Karpas-422 (cell line): ENCODE results near the gene NLRP6. TPM values are rescaled to one million over a fixed set of nuclear protein-coding genes. Genes with fewer than 3 reads are reported as not detected.

ENCODE experiments used
- DNase-seq: peaks from one replicate; pipeline ENCODE4 v3.0.0-alpha.2; 2015
- H2AFZ ChIP-seq: fragments of 200-600 bp; sonication (generic); 2 replicates; pipeline ENCODE4 v1.6.1; 2014; ENCODE audit warnings: antibody characterized with exemption, low read length, mixed read lengths
- H3K27ac ChIP-seq: fragments of 200-600 bp; sonication (generic); 2 replicates; pipeline ENCODE4 v1.5.1; 2014; ENCODE audit warnings: mild to moderate bottlenecking, low read length, moderate library complexity
- H3K27me3 ChIP-seq: fragments of 200-600 bp; sonication (generic); 2 replicates; pipeline ENCODE4 v1.6.1; 2014; ENCODE audit warnings: low read length, mixed read lengths
- H3K36me3 ChIP-seq: fragments of 200-600 bp; sonication (generic); 2 replicates; pipeline ENCODE4 v1.6.1; 2014; ENCODE audit warnings: low read length, mixed read lengths; ENCODE audit not compliant: insufficient read depth
- H3K4me1 ChIP-seq: fragments of 200-600 bp; sonication (generic); 2 replicates; pipeline ENCODE4 v1.6.1; 2014; ENCODE audit warnings: mild to moderate bottlenecking, low read length, mixed read lengths
- H3K4me2 ChIP-seq: fragments of 200-600 bp; sonication (generic); 2 replicates; pipeline ENCODE4 v1.6.1; 2014; ENCODE audit warnings: low read length, low read depth, mild to moderate bottlenecking; ENCODE audit not compliant: poor library complexity, severe bottlenecking
- H3K4me3 ChIP-seq: fragments of 200-600 bp; sonication (generic); 2 replicates; pipeline ENCODE4 v1.5.1; 2014; ENCODE audit warnings: mild to moderate bottlenecking, antibody characterized with exemption, low read length, mixed read lengths
- H3K79me2 ChIP-seq: fragments of 200-600 bp; sonication (generic); 2 replicates; pipeline ENCODE4 v1.6.1; 2014; ENCODE audit warnings: mild to moderate bottlenecking, low read length, mixed read lengths
- H3K9ac ChIP-seq: fragments of 200-600 bp; sonication (generic); 2 replicates; pipeline ENCODE4 v1.6.0; 2014; ENCODE audit warnings: low read length
- H3K9me2 ChIP-seq: fragments of 200-600 bp; sonication (generic), shearing (Covaris generic); replicated peaks from 2 replicates; pipeline ENCODE4 v1.6.0; 2014; ENCODE audit warnings: mild to moderate bottlenecking, low read length, moderate library complexity; ENCODE audit not compliant: insufficient read depth
- H3K9me3 ChIP-seq: fragments of 300-700, 200-600 bp; sonication (generic); 2 replicates; pipeline ENCODE4 v1.6.1; 2014; ENCODE audit warnings: low read length, mixed read lengths
- H4K20me1 ChIP-seq: fragments of 200-600 bp; sonication (generic); 2 replicates; pipeline ENCODE4 v1.6.1; 2014; ENCODE audit warnings: mild to moderate bottlenecking, antibody characterized with exemption, low read length, low read depth; ENCODE audit not compliant: insufficient read depth
- total RNA-seq: library from RNA; depleted of rRNA; stranded (reverse); fragments of >200 nt; shearing (Covaris generic); gene quantifications from 2 replicates; pipeline ENCODE4 v1.2.3, GENCODE V29; 2014; ENCODE audit warnings: low replicate concordance

NLRP6 gene
- total RNA-seq, 1 experiment from 2014 or later: not detected

DNA sequence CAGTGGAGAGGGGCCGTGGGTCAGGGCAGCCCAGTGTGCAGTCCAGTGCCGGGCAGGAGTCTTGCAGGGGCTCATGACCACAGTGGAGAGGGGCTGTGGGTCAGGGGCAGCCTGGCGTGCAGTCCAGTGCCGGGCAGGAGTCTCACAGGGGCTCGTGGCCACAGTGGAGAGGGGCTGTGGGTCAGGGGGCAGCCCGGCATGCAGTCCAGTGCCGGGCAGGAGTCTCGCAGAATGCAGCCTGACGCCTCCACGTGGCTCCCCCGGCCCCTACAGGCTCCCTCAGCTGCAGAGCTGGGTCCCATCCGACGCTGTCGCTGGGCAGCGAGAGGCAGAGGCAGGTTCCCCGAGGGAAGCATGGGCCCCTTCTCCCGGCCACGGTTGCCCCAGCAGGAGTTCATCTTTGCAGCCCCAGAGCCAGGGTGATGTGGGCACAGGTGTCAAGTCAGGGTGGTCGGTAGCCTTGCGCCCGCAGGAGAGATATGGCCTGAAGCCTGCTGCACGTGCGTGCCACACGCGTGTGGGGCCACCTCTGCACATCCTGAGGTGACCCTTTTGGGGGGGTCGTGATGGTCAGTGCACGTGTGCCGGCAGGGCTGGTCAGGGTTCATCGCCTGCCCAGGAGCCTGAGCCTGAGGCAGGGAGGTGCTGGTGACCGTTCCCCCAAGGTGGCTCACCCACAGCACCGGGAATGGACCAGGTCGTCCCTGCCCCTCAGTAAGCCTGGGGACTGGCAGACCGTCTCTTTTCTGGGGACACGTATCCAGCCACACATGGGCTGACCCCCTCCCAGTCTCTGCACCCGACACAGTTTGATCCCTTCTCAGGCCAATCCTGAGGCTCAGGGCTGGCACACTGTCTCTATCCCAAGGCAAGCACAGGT lies 18.2 kb downstream of the NLRP6 start:
- no peaks in the 10 kb centered on the region for H3K36me3 ChIP-seq
- no peak overlapping the region for H3K27ac ChIP-seq
- no peaks in the 10 kb centered on the region for H3K9me3 ChIP-seq
- no peak overlapping the region for H3K4me2 ChIP-seq
- no peaks in the 10 kb centered on the region for H3K27me3 ChIP-seq
- H3K79me2 ChIP-seq: no peaks in the 10 kb centered on the region
- H3K4me1 ChIP-seq: no peaks in the 10 kb centered on the region
- H3K9ac ChIP-seq: no peak overlapping the region
- no peak overlapping the region for H3K4me3 ChIP-seq
- no peaks in the 10 kb centered on the region for H3K9me2 ChIP-seq
- DNase-seq: no peak
- no peaks in the 10 kb centered on the region for H4K20me1 ChIP-seq
- H2AFZ ChIP-seq: no peak overlapping the region

DNA sequence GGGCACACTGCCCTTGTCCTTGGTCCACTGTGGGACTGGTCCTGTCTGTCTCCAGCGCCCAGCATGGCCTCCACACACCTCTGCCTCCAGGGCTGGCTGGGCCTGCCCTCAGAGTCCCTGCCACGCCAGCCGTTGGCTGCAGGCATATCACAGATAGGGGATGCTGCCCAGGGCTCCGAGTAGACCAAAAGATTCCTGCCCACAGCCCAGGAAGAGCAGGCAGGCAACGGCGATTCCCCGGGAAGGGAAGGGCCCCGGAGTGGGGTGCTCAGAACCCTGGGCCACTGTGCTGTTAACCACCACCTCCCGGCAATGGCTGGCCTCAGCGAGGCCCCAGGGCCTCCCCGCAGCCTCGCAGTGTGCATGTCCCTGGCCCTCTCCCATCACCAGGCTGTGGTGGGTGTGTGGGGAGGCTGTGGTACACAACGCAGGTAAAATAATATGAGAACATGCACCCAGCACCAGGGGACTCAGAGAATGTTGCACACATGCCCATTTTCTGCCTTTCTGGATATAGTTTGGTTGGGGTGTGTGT lies 18.9 kb downstream of the NLRP6 start:
- Histone ChIP-seq H3K27ac (no peak overlapping the region), H3K4me1 (no peaks in the 10 kb centered on the region)
- no peak for DNase-seq

DNA sequence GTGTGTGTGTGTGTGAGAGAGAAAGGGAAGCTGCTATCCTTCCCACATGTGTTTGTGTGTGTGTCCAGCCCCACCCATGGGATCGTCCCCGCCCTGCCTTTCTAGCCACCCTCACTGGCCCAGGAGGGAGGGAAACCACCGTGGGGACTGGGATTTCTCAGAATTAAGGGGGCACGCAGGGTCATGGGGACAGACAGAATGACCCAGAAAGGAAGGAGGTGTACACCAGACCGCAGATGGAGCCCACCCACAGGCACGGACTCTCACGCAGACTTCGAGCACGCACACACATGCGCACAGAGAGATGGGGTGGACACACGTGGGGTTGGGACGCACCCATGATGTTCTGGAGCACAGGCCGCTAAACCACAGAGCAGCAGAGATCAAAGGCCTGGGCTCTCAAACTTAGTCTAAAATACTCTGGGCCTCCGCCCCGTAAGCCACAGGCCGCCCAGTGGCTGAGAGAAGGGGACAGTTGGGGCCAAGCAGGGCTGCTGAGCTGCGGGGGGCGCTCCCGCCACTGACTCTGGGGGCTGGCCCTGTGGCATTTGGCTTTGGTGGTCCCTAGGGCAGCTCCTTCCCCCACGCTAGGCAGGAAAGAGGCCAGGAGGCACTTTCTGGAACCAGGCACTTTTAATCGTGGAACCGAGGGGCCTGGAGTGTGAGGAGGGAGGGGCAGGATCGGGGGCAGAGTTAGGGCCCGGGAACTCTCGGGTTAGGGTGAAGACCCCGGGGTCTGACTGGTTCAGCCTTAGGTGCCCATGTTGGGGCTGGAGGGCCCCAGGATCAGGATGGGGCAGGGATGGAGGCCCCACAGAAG lies 19.6 kb downstream of the NLRP6 start:
- Histone ChIP-seq H2AFZ (no peak overlapping the region), H3K27me3 (no peaks in the 10 kb centered on the region), H3K4me2 (no peak overlapping the region), H4K20me1 (no peaks in the 10 kb centered on the region), H3K9me2 (no peaks in the 10 kb centered on the region), H3K4me3 (no peak overlapping the region), H3K36me3 (no peaks in the 10 kb centered on the region), H3K4me1 (no peaks in the 10 kb centered on the region), H3K9me3 (no peaks in the 10 kb centered on the region), H3K9ac (no peak overlapping the region), H3K79me2 (no peaks in the 10 kb centered on the region), H3K27ac (no peak overlapping the region)
- DNase-seq: no peak

More for the DNA sequence above, 18.9 kb downstream of the NLRP6 start:
- Histone ChIP-seq H3K9ac (no peak overlapping the region), H3K9me2 (no peaks in the 10 kb centered on the region), H3K79me2 (no peaks in the 10 kb centered on the region), H4K20me1 (no peaks in the 10 kb centered on the region), H3K4me3 (no peak overlapping the region), H3K9me3 (no peaks in the 10 kb centered on the region), H3K27me3 (no peaks in the 10 kb centered on the region), H3K4me2 (no peak overlapping the region), H3K36me3 (no peaks in the 10 kb centered on the region), H2AFZ (no peak overlapping the region)

DNA sequence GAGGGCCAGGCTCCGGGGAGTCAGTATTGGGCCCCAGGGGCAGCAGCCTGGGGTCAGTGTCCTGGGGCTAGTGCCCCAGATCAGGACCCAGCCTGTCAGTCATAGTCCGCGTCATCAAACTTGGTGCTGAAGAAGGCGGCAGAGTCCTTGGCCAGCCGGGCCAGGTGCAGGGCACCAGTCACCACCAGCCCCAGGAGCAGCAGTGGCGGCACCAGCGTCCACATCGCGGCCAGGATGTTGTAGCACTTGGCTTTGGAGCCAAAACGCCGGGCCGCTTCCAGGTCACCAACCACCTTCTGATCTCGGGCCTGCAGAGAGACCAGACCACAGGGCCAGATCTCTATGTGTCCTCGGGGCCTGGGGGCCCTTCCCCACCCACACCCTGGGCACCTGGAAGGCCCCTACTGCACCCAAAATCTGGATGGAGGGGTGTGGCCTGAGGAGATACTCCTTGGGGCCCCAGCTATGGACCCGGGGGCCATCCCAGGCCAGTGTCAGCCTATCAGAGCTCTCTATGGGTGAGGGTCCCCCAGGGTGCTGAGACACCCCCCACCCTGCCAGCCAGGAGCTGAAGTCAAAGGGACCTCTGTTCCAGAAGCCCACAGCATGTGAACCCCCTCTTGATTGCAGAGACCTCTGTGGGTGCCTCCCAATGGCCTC lies 20.3 kb downstream of the NLRP6 start:
- H3K4me2 ChIP-seq: no peak overlapping the region
- no peaks in the 10 kb centered on the region for H3K27me3 ChIP-seq
- H3K36me3 ChIP-seq: no peaks in the 10 kb centered on the region
- no peak overlapping the region for H3K9ac ChIP-seq
- no peak for DNase-seq
- H3K4me1 ChIP-seq: no peaks in the 10 kb centered on the region
- H3K27ac ChIP-seq: no peak overlapping the region
- H3K4me3 ChIP-seq: no peak overlapping the region
- no peak overlapping the region for H2AFZ ChIP-seq
- no peaks in the 10 kb centered on the region for H3K79me2 ChIP-seq
- no peaks in the 10 kb centered on the region for H3K9me2 ChIP-seq
- H3K9me3 ChIP-seq: no peaks in the 10 kb centered on the region
- H4K20me1 ChIP-seq: no peaks in the 10 kb centered on the region

DNA sequence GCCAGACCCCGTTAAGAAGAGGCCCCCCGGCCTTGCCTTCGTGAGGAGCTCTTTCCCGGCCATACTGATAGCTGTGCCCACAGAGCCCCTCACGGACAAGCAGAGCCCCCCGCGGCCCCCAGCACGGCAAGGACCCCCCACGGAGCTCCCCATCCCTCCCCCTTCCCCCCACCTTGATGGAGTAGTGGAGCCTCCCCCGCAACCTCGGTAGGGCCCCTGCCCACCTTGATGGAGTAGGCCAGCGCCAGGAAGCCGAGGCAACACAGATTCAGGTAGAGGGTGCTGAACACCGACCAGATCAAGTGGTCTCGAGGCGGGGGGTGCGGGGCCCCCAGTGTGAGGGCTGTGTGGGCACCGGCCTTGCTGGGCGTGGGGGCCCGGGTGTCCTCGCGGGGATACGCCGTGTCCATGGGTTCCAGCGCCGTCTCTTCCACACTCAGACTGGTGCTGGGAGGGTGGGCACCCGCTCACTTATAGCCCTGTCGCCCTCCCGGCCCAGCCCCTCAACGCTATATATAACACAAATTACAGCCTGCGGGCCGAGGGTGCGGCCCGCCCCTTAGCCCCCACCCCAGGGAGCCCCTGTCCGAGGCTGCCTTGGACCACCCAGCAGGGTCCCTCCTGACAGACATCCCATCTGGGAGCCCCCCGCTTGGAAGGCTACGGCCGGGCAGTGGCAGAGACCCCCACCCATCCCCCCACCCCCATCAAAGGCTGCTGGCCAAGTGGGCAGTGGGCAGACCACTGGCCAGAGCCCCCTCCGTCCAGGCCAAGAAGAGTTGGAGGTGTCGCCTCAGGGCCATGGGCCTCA lies 21.1 kb downstream of the NLRP6 start, which contains the start of gene IFITM5:
TSS of gene IFITM5 (minus strand) at position 446 of the 811 bp plus-strand sequence. CDS start at position 410, 36 bp downstream.
- Histone ChIP-seq H4K20me1 (no peaks in the 10 kb centered on the region), H3K9ac (no peak within 1 kb of the TSS), H3K9me2 (no peaks in the 10 kb centered on the region), H3K4me2 (no peak within 1 kb of the TSS), H3K4me1 (no peaks in the 10 kb centered on the region), H3K27ac (no peak within 1 kb of the TSS), H3K4me3 (no peak within 1 kb of the TSS), H2AFZ (no peak within 1 kb of the TSS), H3K36me3 (no peaks in the 10 kb centered on the region), H3K79me2 (no peaks in the 10 kb centered on the region), H3K9me3 (no peaks in the 10 kb centered on the region), H3K27me3 (no peaks in the 10 kb centered on the region)
- no peak for DNase-seq

DNA sequence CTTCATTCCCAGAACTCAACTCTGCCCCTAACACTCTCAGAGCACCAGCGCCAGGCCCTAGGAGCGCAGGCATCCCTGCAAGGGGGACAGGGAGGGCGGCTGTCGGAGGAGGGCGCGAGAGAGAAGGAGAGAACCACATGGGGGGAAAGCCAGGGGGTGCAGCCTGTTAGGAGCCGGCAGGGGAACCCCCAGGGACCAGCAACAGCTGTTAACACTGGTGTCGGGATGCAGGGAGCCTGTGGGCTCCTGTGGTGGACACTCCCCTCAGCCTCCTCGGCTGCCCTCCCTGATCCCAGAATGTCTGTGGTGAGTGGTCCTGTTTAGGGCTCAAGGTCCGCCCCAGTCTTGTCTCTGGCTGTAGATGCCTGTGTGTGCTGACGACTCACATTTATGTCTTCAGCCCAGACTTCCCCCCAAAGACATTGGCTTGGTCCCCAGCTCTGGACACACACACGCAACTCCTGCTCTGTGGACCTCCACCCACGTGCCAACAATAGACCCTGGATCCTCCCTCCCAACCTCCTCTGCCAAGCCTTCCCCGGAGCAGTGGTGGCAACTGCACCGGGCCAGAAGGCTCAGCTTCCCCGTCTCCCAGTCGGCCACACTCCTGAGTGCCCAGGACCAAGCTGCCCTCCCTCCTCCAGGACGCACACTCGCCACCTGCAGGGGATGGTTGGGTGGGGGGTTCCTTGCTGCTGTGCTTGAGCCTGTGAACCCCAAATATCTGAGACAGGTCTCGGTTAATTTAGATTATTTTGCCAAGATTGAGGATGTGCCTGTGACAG lies 21.9 kb downstream of the NLRP6 start:
- H3K79me2 ChIP-seq: no peaks in the 10 kb centered on the region
- H3K27ac ChIP-seq: no peak overlapping the region
- DNase-seq: no peak
- no peaks in the 10 kb centered on the region for H3K27me3 ChIP-seq
- H2AFZ ChIP-seq: no peak overlapping the region
- H3K9ac ChIP-seq: no peak overlapping the region
- no peak overlapping the region for H3K4me2 ChIP-seq
- no peak overlapping the region for H3K4me3 ChIP-seq
- no peaks in the 10 kb centered on the region for H3K36me3 ChIP-seq
- H3K9me3 ChIP-seq: no peaks in the 10 kb centered on the region
- H3K4me1 ChIP-seq: no peaks in the 10 kb centered on the region
- no peaks in the 10 kb centered on the region for H4K20me1 ChIP-seq
- H3K9me2 ChIP-seq: no peaks in the 10 kb centered on the region

DNA sequence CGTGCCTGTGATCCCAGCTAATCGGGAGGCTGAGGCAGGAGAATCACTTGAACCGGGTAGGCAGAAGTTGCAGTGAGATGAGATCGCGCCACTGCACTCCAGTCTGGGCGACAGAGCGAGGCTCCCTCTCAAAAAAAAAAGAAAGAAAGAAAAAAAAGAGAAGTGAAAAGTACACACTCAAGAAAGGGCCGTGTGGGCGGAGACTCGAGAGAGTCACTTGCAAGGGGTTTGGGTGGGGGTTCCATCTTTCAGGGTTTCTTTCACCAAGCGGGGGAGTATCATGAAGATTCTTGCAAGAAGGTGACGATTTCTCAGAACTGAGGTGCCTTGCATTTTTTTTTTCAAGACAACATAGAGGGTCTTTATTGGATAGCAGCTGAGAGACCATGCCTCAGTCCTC lies 25.2 kb downstream of the NLRP6 start:
- H3K4me2 ChIP-seq: no peak overlapping the region
- H3K9ac ChIP-seq: no peak overlapping the region
- H3K27ac ChIP-seq: no peak overlapping the region
- H3K36me3 ChIP-seq: no peaks in the 10 kb centered on the region
- no peaks in the 10 kb centered on the region for H3K79me2 ChIP-seq
- H3K27me3 ChIP-seq: no peaks in the 10 kb centered on the region
- DNase-seq: no peak
- H4K20me1 ChIP-seq: no peaks in the 10 kb centered on the region
- no peaks in the 10 kb centered on the region for H3K9me2 ChIP-seq
- no peaks in the 10 kb centered on the region for H3K9me3 ChIP-seq
- no peak overlapping the region for H3K4me3 ChIP-seq
- H3K4me1 ChIP-seq: 0 out of 2 replicates have a peak, but pooled peaks cover 3% of the 10 kb centered on the region
- no peak overlapping the region for H2AFZ ChIP-seq
